H7 (cell line): Measurements from ENCODE around the gene PHC2. TPM values are rescaled to one million over a fixed set of nuclear protein-coding genes. Genes with fewer than 3 reads are reported as not detected.

ENCODE experiments used
- DNase-seq: peaks from one replicate; pipeline ENCODE4 v3.0.0; 2012
- H3K27me3 ChIP-seq: 2 replicates; pipeline ENCODE4 v1.6.0; 2011; ENCODE audit warnings: mild to moderate bottlenecking, low read length; ENCODE audit not compliant: control insufficient read depth, insufficient read depth
- H3K36me3 ChIP-seq: replicated peaks from 2 replicates; pipeline ENCODE4 v1.5.1; 2011; ENCODE audit warnings: low read length; ENCODE audit not compliant: control insufficient read depth, insufficient read depth
- H3K4me3 ChIP-seq: 2 replicates; pipeline ENCODE4 v1.5.1; 2011; ENCODE audit warnings: low read depth, mild to moderate bottlenecking, control low read depth, low read length, moderate library complexity; ENCODE audit not compliant: insufficient read depth
- total RNA-seq: library from RNA; depleted of rRNA; stranded (reverse); fragments of >200 nt; shearing (Covaris generic); gene quantifications from 2 replicates; pipeline ENCODE4 v1.2.3, GENCODE V29; 2014

Gene PHC2
- total RNA-seq, 1 experiment from 2014 or later = 50.5 TPM

- Histone ChIP-seq H3K27me3 (no peaks in the 10 kb centered on the region; the same call in 1 of the 2 replicates), H3K36me3 (no peaks in the 10 kb centered on the region), H3K4me3 (no peak overlapping the region)
- DNase-seq = peak; percentile 47
Measured at GRCh38 chr1:33379631-33380354, 51.1 kb downstream of the PHC2 start.

- Histone ChIP-seq H3K36me3 (no peaks in the 10 kb centered on the region), H3K27me3 (no peaks in the 10 kb centered on the region; the same call in 1 of the 2 replicates), H3K4me3 (no peak overlapping the region)
- DNase-seq = peak; percentile 59
Measured at GRCh38 chr1:33378976-33379375, 51.9 kb downstream of the PHC2 start.

- H3K27me3 ChIP-seq = no peaks in the 10 kb centered on the region; the same call in 1 of the 2 replicates
- H3K36me3 ChIP-seq = no peaks in the 10 kb centered on the region
Measured at GRCh38 chr1:33378524-33378923, 52.4 kb downstream of the PHC2 start.

GRCh38 chr1:33377756-33378155 lies 53.1 kb downstream of the PHC2 start:
- DNase-seq = no peak
- no peaks in the 10 kb centered on the region; the same call in 1 of the 2 replicates for H3K27me3 ChIP-seq
- H3K36me3 ChIP-seq = no peaks in the 10 kb centered on the region
- H3K4me3 ChIP-seq = no peak overlapping the region

More at GRCh38 chr1:33378524-33378923, 52.4 kb downstream of the PHC2 start:
- H3K4me3 ChIP-seq = no peak overlapping the region
- no peak for DNase-seq

- Histone ChIP-seq H3K36me3 (no peaks in the 10 kb centered on the region), H3K27me3 (no peaks in the 10 kb centered on the region; the same call in 1 of the 2 replicates)
- DNase-seq = no peak
Measured at GRCh38 chr1:33377013-33377412, 53.9 kb downstream of the PHC2 start.

GRCh38 chr1:33375316-33375715 lies 55.6 kb downstream of the PHC2 start:
- no peak overlapping the region for H3K4me3 ChIP-seq
- H3K36me3 ChIP-seq = no peaks in the 10 kb centered on the region
- DNase-seq = no peak
- no peaks in the 10 kb centered on the region for H3K27me3 ChIP-seq

More at GRCh38 chr1:33377013-33377412, 53.9 kb downstream of the PHC2 start:
- no peak overlapping the region for H3K4me3 ChIP-seq

GRCh38 chr1:33374336-33375105 lies 56.4 kb downstream of the PHC2 start:
- no peak for DNase-seq
- Histone ChIP-seq H3K27me3 (no peaks in the 10 kb centered on the region), H3K36me3 (no peaks in the 10 kb centered on the region), H3K4me3 (no peak overlapping the region)

- Histone ChIP-seq H3K27me3 (no peaks in the 10 kb centered on the region), H3K36me3 (no peaks in the 10 kb centered on the region), H3K4me3 (no peak overlapping the region)
- DNase-seq = no peak
Measured at GRCh38 chr1:33373606-33374005, 57.3 kb downstream of the PHC2 start.

- H3K36me3 ChIP-seq = no peaks in the 10 kb centered on the region
- H3K4me3 ChIP-seq = no peak overlapping the region
- peak; percentile 63 for DNase-seq
- H3K27me3 ChIP-seq = no peaks in the 10 kb centered on the region
Measured at GRCh38 chr1:33372677-33373076, 58.2 kb downstream of the PHC2 start.

GRCh38 chr1:33372162-33372561 lies 58.7 kb downstream of the PHC2 start:
- Histone ChIP-seq H3K27me3 (no peaks in the 10 kb centered on the region), H3K36me3 (no peaks in the 10 kb centered on the region), H3K4me3 (no peak overlapping the region)
- DNase-seq = no peak

- DNase-seq = no peak
- H3K27me3 ChIP-seq = peaks cover 2% of the 10 kb centered on the region; the same call in 1 of the 2 replicates
- no peak overlapping the region for H3K4me3 ChIP-seq
- H3K36me3 ChIP-seq = no peaks in the 10 kb centered on the region
Measured at GRCh38 chr1:33371334-33371733, 59.6 kb downstream of the PHC2 start.

- no peaks in the 10 kb centered on the region for H3K36me3 ChIP-seq
- H3K4me3 ChIP-seq = no peak overlapping the region
- DNase-seq = no peak
- peaks cover 2% of the 10 kb centered on the region; the same call in 1 of the 2 replicates for H3K27me3 ChIP-seq
Measured at GRCh38 chr1:33370827-33371226, 60.1 kb downstream of the PHC2 start.

- Histone ChIP-seq H3K27me3 (peaks cover 2% of the 10 kb centered on the region; the same call in 1 of the 2 replicates), H3K4me3 (no peak overlapping the region), H3K36me3 (no peaks in the 10 kb centered on the region)
- DNase-seq = no peak
Measured at GRCh38 chr1:33370301-33370700, 60.6 kb downstream of the PHC2 start.

GRCh38 chr1:33369764-33370163 lies 61.1 kb downstream of the PHC2 start:
- Histone ChIP-seq H3K4me3 (no peak overlapping the region), H3K36me3 (no peaks in the 10 kb centered on the region), H3K27me3 (peaks cover 2% of the 10 kb centered on the region; the same call in 1 of the 2 replicates)
- no peak for DNase-seq

- H3K36me3 ChIP-seq = no peaks in the 10 kb centered on the region
- no peak overlapping the region for H3K4me3 ChIP-seq
- DNase-seq = no peak
- H3K27me3 ChIP-seq = peaks cover 2% of the 10 kb centered on the region; the same call in 1 of the 2 replicates
Measured at GRCh38 chr1:33369081-33369480, 61.8 kb downstream of the PHC2 start.
